Tibial nerve (tissue), 4 donors: ENCODE measurements around the gene TGFBI.

ENCODE experiments used
- EP300 ChIP-seq, 2 donors: sonication (generic); formaldehyde crosslinking; IDR thresholded peaks; one replicate each; pipeline ENCODE4 v1.6.1; 2017; ENCODE audit warnings: antibody characterized with exemption in 2 of 2, mild to moderate bottlenecking in 1 of 2
- POLR2A ChIP-seq, 2 donors: fragments of 450-650 bp; IDR thresholded peaks; one replicate each; pipeline ENCODE4 v1.6.1; 2017; ENCODE audit warnings: antibody characterized with exemption in 2 of 2, mild to moderate bottlenecking in 2 of 2, moderate library complexity in 2 of 2
- TF ChIP-seq, protein P1 (sequence below), 5 experiments: fragments of 200-600 bp in 3 of 5; fragments of 450-650 bp in 2 of 5; sonication (generic) in 3 of 5; IDR thresholded peaks; one replicate each; pipeline ENCODE4 v1.5.1; 2016 to 2019; ENCODE audit warnings: antibody characterized with exemption in 5 of 5, mild to moderate bottlenecking in 3 of 5, moderate library complexity in 2 of 5

DNA sequence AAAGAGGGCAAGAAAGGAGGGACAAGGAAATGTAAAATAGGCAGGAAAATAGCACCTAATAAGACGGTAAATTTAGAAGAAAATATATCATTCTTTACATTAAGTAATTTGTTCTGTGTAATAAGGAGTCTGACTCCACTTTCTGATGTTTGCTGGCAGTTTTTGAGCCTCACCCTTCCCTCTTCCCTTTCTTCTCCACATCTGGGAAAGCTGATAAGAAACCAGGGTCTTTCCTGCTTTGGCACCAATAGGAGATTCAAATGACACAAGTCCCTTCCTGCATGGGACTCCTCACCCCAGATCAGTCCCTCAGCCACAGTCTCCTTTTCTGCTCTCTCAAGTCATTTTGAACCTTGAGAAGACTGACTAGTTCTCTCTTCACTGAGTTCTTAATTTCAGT is 42.8 kb upstream of the TGFBI start:
- TF ChIP-seq POLR2A (IDR thresholded peaks at IDR 0.05) (no peak), EP300 (IDR thresholded peaks at IDR 0.05) (no peak)
- TF ChIP-seq, protein P1, sequence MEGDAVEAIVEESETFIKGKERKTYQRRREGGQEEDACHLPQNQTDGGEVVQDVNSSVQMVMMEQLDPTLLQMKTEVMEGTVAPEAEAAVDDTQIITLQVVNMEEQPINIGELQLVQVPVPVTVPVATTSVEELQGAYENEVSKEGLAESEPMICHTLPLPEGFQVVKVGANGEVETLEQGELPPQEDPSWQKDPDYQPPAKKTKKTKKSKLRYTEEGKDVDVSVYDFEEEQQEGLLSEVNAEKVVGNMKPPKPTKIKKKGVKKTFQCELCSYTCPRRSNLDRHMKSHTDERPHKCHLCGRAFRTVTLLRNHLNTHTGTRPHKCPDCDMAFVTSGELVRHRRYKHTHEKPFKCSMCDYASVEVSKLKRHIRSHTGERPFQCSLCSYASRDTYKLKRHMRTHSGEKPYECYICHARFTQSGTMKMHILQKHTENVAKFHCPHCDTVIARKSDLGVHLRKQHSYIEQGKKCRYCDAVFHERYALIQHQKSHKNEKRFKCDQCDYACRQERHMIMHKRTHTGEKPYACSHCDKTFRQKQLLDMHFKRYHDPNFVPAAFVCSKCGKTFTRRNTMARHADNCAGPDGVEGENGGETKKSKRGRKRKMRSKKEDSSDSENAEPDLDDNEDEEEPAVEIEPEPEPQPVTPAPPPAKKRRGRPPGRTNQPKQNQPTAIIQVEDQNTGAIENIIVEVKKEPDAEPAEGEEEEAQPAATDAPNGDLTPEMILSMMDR (IDR thresholded peaks at IDR 0.05): no peak
